Endometrium (tissue), 2 donors: ENCODE results near the gene FAM124B.

Source experiments
- FAIRE-seq: peaks from 2 replicates; lab custom pipeline; 2012; peaks lifted over from hg19 to GRCh38; lab: Jason Lieb, UNC
- donor health status: control.
- donor health status: control.

Gene FAM124B

DNA sequence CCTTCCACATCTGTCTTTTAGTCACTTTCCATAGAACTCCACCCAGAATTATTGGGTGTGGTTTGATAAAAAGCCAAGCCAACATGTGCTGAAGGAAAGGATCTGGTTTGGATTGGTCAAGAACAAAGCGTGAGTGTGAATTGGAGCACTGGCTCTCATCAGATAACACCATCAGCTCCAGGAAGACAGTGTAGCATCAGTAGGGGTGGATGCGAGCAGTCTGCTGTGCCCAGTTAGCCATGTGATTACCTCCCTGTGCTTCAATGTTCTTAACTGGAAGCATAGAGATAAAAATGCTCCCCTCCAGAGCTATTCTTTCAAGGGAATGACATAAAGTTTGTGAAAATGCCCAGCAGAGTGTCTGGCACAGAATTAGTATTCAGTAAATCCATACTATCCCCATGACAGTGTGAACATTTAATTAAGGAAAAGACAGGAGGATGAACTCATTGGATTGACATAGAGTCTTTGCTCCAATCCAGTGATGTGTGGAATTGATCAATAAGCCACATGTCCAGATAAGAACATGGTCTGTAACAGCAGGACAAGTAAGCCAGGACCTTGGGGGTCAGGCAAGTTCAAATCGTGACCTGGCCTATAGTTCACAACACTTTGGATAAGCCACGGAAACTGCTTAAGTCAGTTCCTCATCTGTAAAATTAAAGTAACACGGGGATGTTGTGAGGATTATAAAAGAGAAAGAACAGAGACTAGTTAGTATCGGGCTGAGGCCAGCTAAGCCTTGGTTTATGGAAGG, 68.0 kb downstream of the FAM124B start:
- FAIRE-seq = no peak

DNA sequence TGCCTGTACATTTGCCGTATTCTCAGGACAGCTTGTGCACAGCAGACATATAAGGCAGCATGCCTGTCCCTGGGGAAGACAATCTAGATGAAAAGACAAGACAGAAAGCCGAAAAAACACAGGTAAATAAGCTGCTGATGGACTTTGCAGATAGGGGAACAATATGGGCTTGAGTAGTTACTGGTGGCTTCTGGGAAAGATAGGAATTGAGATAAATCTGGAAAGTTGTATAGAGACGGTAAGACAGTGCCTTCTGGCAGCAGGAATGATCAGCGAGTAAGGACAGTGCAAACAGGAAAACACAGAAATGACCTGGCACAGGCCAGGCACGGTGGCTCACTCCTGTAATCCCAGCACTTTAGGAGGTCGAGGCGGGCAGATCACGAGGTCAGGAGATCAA, 70.2 kb downstream of the FAM124B start:
- no peak for FAIRE-seq

DNA sequence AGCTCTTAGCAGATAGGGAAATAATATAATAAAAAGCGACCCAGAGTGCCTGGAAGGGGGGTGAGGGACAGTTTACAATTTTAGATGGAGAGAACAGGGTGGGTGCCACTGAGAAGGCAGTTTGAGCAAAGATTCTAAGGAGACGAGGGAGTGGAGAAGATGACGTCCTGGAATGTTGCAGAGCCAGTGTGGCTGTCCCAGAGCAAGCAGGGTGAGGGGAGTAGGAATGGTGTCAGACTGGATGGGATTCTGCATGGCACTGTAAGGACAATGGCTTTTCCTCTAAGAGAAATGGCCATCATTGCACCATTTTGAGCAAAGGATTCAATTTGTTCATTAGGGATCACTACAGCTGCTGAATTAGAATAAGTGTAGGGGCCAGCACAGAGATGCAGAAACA, 73.1 kb downstream of the FAM124B start:
- no peak for FAIRE-seq
